Activated CD8-positive, alpha-beta memory T cell treated with anti-CD3 and anti-CD28 coated beads for 24 hours (primary cell): ENCODE data around the gene C1QTNF8.

Experiments used
- DNase-seq: peaks from one replicate; pipeline ENCODE4 v3.0.0-alpha.2; 2020

Gene C1QTNF8

GRCh38 chr16:1096169-1097082 lies at the start of gene C1QTNF8:
Gene C1QTNF8, minus strand, starts transcription at chr16:1096244. Its CDS starts 1,322 bp downstream, at chr16:1094922.
- no peak for DNase-seq

- no peak for DNase-seq
Measured at GRCh38 chr16:1145383-1146100, 49.5 kb upstream of the C1QTNF8 start.

- no peak for DNase-seq
Measured at GRCh38 chr16:1144476-1145382, 48.7 kb upstream of the C1QTNF8 start.

GRCh38 chr16:1143761-1144450 lies 47.9 kb upstream of the C1QTNF8 start:
- no peak for DNase-seq

DNA sequence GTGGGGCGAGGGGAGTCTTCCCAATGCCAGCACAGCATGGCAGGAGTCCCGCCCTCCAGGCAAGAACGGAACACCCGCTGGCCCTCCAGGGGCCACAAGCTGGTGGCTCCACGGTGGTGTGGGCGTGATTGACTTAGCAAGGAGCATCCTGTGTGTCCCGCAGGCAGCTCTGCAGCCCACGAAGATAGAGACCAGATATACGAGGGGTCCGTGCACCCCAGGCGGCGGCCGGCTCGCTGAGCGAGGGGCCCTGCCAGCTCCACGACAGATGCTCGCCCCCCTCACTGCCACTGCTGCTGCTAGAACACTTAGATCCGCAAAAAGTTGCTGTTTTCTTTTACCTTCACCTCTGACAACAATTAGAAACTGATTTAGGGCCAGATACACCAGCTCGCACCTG lies 46.9 kb upstream of the C1QTNF8 start:
- no peak for DNase-seq

DNA sequence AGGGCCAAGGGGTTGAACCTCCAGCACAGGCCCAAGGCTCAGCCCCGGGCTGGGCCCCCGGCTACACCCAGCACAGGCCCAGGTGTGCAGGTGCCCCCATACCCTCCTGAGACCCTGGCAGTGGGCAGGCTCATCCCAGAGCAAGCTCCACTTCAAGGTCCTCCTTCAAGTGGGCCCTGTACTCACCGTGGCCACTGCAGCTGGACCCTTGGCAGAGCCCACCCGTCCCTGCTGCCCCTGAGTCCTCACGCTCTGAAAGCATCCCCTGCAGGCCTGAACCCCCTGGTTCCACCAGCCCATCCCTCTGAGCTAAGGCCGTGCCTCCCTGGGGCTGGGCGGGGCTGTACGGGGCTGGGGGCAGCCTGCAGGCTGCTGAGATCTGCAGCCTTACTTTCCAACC lies 45.7 kb upstream of the C1QTNF8 start:
- DNase-seq = no peak

DNA sequence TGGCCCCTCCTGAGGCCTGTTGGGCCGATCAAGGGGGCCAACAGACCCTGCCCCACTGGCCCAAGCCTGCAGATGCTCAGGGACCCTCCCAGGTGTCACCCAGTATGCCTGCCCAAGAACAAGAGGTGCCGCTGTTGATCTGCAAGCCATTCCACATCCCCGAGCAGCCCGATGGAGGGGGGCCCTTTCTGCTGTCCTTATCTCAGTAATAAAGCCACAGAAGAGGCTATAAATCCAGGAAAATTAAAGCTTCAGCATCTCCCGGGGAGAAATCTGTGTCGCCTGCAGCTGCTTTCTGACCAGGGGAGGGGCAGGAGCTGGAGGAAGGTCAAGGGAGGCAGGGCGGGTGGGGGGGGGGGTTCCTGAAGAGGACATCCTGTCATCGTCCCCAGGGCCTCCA lies 45.1 kb upstream of the C1QTNF8 start:
- DNase-seq = no peak

DNA sequence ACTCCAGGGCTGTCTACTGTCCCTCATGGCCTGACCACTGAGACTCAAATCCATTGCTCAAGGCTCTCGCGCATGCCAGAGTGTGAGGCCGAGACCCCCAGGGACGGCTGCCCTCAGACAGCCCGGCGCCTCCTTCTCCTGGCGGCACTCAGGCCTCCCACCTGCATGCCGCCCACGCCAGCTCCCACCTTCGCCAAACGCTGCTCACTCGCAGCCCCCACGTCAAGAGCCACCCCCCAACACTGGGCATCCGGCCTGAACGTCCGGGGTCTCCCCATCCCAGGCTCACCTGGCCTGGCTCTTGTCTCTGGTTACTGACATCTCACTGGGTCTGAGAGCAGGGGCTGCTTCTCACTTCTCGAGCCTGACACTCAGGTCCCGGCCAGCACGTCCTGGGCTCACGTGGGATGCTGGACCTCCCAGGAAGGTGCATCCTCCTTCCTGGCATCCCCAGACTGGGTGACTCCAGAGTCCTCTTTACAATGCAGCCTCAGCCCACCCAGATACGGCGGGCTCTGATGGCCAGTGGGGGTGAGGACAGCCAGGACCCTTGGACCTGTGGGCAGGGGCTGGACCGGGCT lies 44.6 kb upstream of the C1QTNF8 start:
- DNase-seq = no peak

DNA sequence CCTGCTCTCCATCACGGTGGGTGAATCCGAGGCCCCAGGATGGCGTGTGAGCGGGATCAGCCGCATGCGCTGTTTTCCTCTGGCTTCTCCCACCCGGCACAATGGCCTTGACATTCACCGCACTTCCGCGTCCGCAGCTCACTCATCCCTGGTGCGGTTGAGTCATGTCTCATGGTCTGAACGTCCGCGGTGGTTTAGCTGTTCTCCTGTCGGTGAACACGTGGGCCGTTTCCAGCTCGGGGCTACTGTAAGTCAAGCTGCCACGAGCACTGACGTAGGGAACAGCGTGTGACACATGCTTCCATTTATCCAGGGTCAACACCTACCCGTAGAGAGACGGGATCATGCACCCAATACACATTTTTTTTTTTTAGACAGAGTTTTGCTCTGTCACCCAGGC lies 41.6 kb upstream of the C1QTNF8 start:
- no peak for DNase-seq

DNA sequence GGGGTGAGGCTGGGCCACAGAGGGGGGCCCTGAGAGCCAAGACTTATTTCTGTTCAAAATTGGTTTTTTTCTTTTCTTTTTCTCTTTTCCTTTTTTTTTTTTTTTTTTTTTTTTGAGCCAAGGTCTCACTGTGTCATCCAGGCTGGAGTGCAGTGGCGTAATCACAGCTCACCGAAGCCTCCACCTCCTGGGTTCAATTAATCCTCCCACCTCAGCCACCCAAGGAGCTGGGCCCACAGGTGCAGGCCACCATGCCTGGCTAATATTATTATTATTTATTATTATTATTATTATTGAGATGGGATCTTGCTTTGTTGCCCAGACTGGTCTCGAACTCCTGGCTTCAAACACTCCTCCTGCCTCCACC lies 39.4 kb upstream of the C1QTNF8 start:
- DNase-seq = no peak

GRCh38 chr16:1134776-1135458 lies 38.9 kb upstream of the C1QTNF8 start:
- DNase-seq = no peak

DNA sequence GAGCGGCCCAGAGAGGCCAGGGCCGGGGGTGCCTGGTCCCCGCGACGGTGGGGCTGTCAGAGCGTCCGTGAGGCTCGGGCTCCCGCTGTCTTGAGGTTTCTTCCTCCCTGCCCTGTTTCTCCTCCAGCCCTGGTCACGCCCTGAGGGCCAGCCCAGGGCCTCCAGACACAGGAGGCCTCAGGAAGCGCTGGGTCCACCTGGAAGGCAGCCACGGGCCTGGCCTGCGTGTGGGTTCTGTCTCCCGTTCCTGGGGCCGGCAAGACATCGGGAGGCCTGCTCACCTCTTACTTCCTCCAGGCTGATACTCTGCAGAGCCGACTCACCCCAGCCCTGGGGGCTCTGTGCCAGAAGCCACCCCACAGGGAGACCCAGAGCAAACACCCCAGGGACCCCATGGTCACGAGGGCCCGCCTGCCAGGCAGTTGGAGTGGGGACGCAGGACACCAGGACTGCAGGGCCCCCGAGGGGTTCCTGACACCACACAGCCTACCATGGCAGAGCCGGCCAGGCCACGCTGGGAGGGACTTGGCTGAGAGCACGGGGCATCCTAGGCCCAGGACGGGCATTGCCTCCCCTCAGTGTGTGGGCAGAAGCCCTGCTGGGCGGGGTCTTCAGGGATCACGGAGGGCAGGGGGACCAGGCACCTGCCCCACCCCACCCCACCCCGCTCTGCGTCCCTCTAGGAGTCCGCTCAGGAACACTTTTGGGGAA lies 37.9 kb upstream of the C1QTNF8 start:
- DNase-seq = no peak

GRCh38 chr16:1133271-1133670 lies 37.2 kb upstream of the C1QTNF8 start:
- no peak for DNase-seq

DNA sequence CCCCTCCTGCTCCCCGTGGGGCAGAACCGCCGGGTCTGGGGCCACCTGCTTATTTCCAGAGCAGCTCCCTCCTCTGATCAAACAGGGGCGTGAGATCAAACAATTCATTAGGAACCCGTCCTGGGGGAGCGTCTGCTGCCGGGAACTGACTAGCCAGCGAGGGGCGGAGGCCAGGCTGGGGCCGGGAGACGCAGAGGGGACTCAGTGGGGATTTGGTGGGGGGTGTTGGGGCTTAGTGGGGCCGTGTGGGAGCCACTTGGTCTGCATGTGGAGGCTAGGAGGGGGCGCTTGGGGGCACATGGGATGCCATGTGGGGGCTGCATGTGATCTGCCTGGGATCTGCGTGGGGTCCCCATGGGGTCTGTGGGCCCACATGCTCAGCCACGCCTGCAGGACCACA lies 36.4 kb upstream of the C1QTNF8 start:
- no peak for DNase-seq

DNA sequence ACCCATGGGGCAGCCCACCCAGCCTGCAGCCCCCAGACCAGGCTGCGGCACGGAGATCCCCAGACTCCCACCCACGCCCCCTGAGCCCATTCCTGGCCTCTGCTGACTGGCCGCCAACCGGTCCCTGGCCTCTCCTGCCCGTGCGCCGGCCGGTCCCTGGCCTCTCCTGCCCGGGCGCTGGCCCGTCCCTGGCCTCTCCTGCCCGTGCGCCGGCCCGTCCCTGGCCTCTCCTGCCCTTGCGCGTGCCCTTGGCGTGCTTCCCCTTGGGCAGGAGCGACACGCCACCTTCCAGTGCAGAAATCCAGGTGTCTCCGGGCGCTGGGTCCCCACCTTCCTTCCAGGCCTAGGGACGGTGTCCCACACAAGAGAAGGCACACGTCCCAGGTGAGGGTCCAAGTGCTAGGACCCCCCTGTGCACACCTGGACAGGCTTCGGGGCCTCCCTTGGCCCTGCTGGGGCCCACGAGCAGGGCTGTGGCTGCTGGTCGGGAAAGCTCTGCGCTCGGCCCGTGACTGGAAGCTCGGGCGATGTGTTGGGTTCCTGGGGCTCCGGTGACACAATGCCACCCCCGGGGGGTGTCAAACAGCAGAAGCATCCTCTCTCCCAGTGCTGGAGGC lies 35.4 kb upstream of the C1QTNF8 start:
- DNase-seq = no peak

- DNase-seq = no peak
Measured at GRCh38 chr16:1130382-1130781, 34.3 kb upstream of the C1QTNF8 start.

DNA sequence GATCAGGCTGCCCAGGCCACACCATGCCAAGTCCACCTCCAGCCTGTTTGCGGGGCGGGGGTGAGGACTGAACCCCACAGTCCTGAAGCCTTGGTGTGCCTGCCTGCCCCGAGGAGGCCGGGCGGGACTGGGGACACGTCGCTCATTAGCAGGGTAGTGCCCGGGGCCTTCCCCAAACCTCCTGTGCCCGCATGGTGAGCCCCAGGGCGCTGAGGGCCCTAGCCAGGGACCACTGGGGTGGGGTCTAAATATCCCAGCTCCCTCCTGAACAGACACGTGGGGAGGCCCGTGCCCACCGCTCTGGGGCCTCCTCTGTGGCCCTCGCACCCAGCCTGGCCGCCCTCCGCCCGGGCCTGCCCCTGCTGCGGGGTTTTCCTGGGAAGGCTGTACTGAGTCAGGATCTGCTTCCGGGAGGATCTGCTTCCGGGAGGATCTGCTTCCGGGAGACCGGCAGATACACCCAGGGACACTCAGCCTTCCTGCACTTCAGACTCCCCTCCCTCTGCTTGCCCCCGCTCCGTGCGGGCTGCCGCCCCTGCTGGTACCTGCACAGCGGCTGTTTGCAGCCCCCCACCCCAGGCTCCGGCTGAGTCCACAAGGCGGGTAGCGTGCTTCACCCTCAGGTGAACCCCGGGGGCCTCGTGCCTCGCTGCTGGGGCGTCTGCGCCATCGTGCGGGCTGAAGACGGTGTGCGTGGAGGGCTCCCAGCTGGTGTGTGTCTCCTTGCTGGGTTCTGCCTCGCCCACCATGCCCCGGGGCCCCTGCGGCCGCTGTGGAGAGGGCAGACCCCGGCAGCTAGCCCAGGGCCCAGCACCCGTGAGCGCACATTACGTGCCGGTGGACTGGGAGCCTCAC lies 33.3 kb upstream of the C1QTNF8 start:
- DNase-seq = no peak

GRCh38 chr16:1127971-1128715 lies 32.1 kb upstream of the C1QTNF8 start:
- no peak for DNase-seq

DNA sequence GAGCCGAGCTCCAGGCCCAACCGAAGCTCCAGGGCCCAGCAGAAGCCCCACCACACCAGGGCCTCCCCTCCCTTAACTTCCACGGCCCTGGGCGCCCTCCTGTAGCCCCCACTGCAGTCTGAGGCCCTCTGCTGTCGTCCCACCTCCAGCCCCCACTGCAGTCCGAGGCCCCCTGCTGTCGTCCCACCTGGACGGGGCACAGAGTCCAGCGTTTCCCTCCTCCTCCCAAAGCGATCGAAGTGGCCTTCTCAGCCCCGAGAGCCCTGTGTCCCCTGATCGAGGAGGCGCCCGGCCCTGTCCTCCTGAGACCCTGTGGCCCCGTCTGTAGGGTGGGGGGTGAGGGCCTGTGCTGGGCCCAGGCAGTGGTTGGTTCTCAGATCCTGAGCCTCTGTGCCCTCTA lies 31.1 kb upstream of the C1QTNF8 start:
- DNase-seq = no peak
